Mammary epithelial cell (primary cell): ENCODE results near the gene NUDT4B.
"Not testable (repeated sequence)": the region's sequence is repeated elsewhere in the genome, so short reads cannot be mapped to it uniquely, and the experiment has no call there.

Experiments used
- EZH2 ChIP-seq: IDR thresholded peaks from 2 replicates; pipeline ENCODE4 v1.6.1; 2012; ENCODE audit warnings: low read length, inconsistent platforms, borderline replicate concordance
- TF ChIP-seq, protein P1 (sequence below), 2 donors: IDR thresholded peaks in 1 of 2; conservative IDR thresholded peaks in 1 of 2; 2 replicates each; pipeline ENCODE4 v1.5.1; 2011 to 2012; ENCODE audit warnings: inconsistent platforms in 2 of 2, low read length in 2 of 2, mild to moderate bottlenecking in 2 of 2, control low read depth in 1 of 2, low read depth in 1 of 2; ENCODE audit not compliant: insufficient read depth in 1 of 2; ENCODE audit errors: extremely low read depth in 1 of 2

DNA sequence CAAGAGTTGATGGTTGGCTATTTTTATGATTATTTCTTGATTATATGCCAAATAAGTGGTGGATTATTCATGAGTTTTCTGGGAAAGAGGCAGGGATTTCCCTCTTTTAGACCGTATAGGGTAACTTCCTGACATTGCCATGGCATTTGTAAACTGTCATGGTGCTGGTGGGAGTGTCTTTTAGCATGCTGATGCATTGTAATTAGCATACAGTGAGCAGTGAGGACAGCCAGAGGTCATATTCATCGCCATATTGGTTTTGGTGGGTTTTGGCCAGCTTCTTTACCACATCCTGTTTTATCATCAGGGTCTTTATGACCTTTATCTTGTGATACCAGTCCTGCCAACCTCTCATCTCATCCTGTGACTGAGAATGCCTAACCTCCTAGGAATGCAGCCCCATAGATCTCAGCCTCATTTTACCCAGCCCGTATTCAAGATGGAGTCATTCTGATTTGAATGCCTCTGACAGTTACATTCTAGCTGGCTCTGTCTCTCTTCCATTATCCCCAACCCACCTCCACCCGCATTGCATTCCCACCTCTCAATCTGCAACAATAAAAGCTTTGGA, 45.3 kb downstream of the NUDT4B start:
- TF ChIP-seq, protein P1, sequence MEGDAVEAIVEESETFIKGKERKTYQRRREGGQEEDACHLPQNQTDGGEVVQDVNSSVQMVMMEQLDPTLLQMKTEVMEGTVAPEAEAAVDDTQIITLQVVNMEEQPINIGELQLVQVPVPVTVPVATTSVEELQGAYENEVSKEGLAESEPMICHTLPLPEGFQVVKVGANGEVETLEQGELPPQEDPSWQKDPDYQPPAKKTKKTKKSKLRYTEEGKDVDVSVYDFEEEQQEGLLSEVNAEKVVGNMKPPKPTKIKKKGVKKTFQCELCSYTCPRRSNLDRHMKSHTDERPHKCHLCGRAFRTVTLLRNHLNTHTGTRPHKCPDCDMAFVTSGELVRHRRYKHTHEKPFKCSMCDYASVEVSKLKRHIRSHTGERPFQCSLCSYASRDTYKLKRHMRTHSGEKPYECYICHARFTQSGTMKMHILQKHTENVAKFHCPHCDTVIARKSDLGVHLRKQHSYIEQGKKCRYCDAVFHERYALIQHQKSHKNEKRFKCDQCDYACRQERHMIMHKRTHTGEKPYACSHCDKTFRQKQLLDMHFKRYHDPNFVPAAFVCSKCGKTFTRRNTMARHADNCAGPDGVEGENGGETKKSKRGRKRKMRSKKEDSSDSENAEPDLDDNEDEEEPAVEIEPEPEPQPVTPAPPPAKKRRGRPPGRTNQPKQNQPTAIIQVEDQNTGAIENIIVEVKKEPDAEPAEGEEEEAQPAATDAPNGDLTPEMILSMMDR (conservative IDR thresholded peaks at IDR 0.05 in 1 of 2, IDR thresholded peaks at IDR 0.05 in 1 of 2; ENCODE audit: extremely low read depth in 1 of 2, insufficient read depth in 1 of 2, low read depth in 1 of 2, low read length in 2 of 2), result not testable (repeated sequence)
- TF ChIP-seq EZH2, result not testable (repeated sequence)
